Measurements from ENCODE around the gene TRERF1.

TRERF1 gene

DNA sequence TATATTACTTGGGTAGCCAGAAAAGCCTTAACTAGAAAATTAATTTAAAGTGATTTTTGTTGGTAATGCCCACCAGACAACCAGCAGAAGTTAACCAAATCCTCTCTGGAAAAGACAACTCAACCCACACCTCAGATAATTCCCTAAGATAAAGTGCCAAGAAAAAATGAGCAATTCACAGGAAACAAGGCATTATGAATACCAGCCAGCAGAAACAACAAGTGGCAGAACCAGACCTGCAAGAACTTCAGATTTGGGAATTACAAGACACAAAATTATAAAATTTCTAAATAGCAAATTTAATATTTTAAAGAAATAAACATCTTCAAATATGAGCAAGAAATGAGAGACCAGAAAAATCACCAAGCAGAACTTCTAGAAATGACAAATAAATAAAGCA is 154.1 kb downstream of the TRERF1 start:
- no peak for DNase-seq

DNA sequence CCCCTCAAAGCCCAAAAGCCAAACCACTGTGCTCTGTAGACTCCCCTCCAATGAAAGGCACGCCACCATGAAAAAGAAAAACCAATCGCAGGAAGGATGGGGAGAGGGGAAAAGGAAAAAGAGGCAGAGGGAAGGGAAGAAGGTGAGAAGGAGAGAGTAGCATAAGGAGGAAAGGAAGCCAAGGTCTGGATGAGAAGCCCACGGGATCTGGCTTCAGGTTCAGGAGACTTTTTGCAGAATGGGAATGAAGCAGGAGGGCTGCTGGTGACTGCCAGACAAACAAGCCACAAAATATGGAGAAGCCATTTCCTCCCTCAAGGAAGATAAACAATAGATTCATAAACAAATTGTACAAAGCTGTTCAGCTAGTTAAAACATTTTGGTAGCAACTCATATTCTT is 155.1 kb downstream of the TRERF1 start:
- no peak for DNase-seq

- no peak for DNase-seq
These were observed 156.0 kb downstream of the TRERF1 start for GRCh38 chr6:42295677-42296076.

- no peak for DNase-seq
These were observed 156.5 kb downstream of the TRERF1 start for GRCh38 chr6:42295181-42295580.

- peak; percentile 79 for DNase-seq
These were observed 157.0 kb downstream of the TRERF1 start for GRCh38 chr6:42294759-42295158.

DNA sequence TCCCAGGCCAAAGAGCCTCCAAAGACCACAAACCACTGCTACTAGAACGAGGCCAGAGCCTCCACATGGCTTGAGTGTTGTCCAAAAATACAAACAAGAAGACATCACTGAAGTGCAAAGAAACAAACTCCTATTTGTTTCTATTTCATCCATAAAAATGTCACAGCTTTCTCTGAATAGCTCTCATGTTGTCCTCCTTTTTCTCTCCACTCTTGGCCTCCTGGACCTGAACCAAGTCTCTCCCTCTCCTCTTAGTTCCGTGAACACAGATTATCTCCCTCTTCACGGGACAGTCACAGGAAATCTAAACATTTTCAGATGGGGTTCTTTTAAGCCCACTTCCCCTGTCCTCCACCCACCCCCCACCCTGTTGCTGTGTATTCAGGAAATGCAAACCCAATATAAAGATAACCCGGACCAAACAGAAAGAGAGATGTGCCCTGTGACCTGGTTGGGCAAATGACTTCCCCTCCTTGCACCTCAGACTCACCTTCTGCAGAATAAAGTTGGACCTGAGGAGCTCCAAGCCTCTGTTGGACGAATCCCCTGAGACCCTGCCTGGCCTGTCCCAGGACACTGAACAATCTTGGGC is 158.2 kb downstream of the TRERF1 start:
- no peak for DNase-seq

DNA sequence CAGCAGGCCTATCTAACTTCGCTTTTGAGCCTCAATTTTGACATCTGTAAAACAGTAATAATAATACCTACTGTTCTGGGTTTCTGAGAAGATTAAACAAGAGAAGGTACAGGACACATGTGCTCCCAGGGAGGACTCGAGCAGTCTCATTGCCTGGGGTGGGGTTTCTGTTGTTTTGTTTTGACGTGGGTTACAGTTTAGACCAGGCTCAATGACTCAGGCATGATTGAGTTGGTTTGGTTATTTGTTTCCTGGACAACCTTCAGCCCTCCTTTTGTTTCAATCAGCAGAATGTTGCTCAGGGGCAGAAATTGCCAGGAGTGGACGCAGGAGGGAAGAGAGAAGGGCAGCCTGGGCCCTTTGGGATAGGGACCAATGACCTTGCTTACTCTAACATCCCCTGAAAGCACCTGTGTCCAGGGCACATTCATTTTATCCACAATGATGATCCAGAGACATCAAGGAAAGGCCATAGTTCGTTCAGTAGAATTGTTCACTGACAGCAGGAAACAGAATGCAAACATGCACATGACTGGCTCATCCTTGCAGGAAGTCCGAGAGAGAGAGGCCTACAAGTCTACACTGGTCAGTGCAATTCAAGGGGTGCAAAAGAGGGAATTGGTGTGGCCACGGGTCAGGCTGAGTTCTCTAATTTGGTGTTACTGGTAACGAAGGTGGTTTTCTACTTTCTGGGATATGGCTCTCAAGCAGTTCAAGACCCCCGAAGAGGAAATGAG is 159.6 kb downstream of the TRERF1 start:
- peak; percentile 57 for DNase-seq

DNA sequence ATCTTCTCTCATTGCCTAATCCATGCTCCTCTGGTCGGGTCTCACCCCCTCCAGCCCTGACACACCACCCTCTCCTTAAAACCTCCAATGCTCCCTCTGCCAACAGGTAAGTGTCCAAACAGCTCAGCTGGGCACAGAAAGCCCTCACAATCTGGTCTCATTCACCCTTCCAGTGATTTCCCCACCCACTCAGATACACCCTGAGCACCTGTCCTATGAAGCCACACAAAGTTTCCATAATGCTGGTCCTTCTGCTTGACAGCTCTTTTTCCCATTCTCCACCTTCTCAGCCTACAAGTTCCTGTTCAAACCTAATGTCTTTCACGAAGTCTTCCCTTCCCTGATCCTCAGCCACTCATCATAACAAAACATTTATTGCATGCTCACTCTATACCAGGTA is 164.0 kb downstream of the TRERF1 start:
- DNase-seq = no peak

DNA sequence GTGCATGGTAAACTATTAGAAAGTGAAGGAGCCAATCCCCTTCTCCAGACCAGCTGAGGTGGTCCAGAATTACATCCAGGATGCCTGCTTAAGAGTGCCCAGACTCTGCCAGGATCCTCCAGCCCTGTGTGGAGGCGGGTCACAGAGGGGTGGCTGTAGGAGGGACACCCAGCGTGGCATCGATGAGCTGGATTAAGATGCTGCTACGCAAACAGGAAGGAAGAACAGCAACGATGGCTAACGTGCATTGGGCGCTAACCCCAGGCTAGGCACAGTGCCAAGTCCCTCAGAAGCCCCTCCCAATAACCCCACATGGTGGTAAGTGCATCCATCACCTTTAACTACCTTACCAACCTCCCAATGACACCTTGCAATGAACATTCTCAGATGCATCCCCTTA is 170.2 kb downstream of the TRERF1 start:
- DNase-seq = no peak

- DNase-seq = no peak
These were observed 170.7 kb downstream of the TRERF1 start for GRCh38 chr6:42280966-42281533.

DNA sequence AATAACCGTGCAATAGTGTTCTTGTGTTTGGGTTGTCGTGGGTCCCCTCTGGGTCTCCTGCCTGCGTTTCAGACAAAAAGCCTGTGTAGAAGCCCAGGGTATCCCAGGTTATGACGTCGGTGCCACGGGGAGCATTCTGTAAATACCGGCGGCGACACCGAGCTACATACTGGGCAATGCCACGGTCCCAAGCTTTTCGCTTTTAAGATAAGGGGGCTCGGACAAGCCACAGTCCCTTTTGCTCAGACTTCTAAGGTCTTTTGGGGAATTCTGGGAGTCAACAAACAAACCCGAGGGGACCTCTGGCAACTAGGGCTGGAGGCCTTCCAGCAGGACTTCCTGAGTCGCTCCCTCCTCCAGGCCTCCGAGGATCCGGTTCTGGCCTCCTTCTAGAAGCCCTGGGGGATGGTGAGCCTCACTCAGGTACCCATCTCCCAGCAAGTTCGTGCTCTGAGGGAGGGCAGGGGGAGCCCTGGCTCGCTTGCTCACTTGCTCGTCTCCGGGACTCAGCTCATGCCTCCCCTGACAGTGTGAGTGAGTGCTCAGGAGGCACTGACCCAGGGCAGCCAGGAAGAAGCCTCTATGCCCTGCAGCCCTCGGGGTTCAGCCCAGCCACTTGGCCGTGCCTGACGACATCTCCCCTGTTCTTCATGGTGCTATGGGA is 171.6 kb downstream of the TRERF1 start:
- peak; percentile 35 for DNase-seq

GRCh38 chr6:42279144-42279781 is 172.5 kb downstream of the TRERF1 start:
- DNase-seq = peak; percentile 58

GRCh38 chr6:42278131-42278853 is 173.4 kb downstream of the TRERF1 start:
- DNase-seq = no peak

DNA sequence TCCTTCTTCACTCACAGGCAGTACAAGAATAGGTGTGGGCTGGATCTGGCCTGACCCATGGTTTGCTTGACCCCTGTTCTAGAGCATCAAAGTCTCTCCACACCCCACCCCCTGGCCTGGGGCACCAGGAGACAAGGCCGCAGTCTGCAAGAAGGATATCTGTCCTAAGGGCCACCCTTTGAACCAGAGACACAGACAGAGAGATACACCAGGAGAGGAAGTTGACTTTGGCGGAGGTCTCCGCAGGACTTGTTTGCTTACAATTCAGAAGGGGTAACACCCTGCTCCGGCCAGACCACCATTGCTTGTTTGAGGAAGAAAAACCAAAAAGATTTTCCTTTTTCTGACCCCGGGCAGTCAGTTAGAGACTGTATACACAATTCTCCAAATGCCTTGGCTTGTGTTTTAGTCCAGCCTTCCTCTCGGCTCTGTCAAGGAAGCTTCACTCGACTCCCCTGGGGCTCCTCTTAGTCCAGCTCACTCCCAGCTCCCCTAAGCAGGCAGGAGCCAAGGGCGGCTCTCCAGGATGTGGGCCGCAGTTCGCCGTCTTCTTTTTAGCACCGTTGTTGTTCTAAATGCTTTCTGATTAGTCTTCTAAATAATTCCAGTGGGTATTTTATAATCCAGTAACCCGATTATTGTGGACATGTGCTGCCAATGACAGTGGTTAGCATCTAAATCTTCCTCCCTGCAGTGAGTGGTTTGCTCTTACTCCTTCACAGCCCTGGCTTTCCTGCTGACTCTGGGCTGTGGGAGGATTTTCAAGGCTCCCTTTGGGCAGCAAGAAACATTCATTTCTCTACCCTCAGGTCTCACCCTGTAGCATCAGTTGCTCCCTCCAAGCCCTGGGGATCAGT is 175.5 kb downstream of the TRERF1 start:
- no peak for DNase-seq

- DNase-seq = no peak
These were observed 176.2 kb downstream of the TRERF1 start for GRCh38 chr6:42275376-42276033.

DNA sequence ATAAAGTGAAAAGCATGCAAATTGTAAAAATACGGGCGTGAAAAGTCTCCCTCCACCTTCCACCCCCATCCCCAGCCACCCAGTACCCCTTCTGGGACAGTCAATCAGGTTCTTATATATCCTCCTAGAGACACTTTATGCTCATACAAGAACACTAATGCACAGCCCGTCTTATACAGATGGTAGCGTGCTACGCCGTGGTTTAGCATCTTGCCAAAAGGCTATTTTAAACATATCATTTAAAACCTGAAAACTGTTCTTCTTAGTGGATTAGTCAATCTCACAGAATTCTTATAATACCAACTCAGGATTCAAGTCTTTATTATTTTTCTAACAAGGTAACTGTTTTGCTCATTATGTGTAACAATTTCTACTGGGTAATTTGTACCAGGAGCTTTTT is 176.8 kb downstream of the TRERF1 start:
- DNase-seq = no peak

GRCh38 chr6:42271834-42272805 is 179.6 kb downstream of the TRERF1 start:
- no peak for DNase-seq

DNA sequence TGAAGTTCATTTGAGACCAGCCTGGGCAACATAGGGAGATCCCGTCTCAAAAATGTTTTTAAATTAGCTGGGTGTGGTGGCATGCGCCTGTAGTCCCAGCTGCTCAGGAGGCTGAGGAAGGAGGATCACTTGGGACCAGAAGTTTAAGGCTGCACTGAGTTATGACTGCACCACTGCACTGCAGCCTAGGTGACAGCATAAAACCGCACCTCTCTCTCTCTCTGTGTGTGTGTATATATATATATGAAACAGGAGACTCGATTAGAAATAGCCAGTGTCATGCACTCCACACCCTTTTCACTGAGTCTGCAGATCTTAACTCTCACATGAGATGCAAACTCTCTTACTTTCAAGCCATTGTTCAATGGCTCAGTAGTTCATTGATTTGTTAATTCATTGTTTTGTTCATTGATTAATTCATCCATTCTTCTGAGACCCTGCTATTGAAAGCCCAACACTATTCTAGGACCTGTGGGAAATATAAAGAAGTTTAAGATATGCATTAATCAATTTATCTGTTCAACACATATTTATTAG is 181.7 kb downstream of the TRERF1 start:
- no peak for DNase-seq

- DNase-seq = no peak
These were observed 182.2 kb downstream of the TRERF1 start for GRCh38 chr6:42269553-42269952.

- DNase-seq = no peak
These were observed 182.9 kb downstream of the TRERF1 start for GRCh38 chr6:42268835-42269204.

Measured in EL (cell line).